Measurements from ENCODE around the gene SMYD1.
"Not testable (repeated sequence)": the region's sequence is repeated elsewhere in the genome, so short reads cannot be mapped to it uniquely, and the experiment has no call there.

The SMYD1 gene

DNA sequence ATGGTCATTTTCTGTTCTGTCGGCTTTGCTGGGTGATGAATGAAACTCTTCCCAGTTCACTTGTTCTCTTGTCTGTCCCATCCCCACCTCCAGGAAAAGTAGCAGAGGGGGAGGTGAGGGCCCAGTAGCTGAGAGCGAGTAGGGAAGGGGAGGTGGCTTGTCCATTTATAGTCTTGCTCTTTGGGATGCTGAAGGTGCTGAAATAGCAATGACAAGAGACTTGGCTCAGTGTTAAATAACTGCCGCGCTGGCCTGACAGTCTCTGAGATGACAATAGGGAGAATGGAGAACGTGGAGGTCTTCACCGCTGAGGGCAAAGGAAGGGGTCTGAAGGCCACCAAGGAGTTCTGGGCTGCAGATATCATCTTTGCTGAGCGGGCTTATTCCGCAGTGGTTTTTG is at the start of gene SMYD1:
Gene SMYD1, plus strand, starts transcription at position 228 of the 400 bp plus-strand sequence. Its CDS starts 40 bp downstream, at position 268.
- Histone ChIP-seq H3K4me1 (ENCODE audit: control insufficient read depth in 1 of 2, insufficient read depth in 2 of 2, low read length in 2 of 2) (no peaks in the 10 kb centered on the region), H3K27me3 (ENCODE audit: low read depth, low read length) (no peaks in the 10 kb centered on the region), H3K9me3 (ENCODE audit: control insufficient read depth in 1 of 2, low read length in 2 of 2) (no peaks in the 10 kb centered on the region), H3K36me3 (ENCODE audit: control insufficient read depth in 1 of 2, insufficient read depth in 2 of 2, low read length in 2 of 2) (no peaks in the 10 kb centered on the region), H3K27ac (ENCODE audit: low read length) (peak within 1 kb of the TSS; percentile 45), H3K4me3 (ENCODE audit: low read depth in 1 of 2, low read length in 2 of 2) (peak within 1 kb of the TSS; percentile 45 to 55)

DNA sequence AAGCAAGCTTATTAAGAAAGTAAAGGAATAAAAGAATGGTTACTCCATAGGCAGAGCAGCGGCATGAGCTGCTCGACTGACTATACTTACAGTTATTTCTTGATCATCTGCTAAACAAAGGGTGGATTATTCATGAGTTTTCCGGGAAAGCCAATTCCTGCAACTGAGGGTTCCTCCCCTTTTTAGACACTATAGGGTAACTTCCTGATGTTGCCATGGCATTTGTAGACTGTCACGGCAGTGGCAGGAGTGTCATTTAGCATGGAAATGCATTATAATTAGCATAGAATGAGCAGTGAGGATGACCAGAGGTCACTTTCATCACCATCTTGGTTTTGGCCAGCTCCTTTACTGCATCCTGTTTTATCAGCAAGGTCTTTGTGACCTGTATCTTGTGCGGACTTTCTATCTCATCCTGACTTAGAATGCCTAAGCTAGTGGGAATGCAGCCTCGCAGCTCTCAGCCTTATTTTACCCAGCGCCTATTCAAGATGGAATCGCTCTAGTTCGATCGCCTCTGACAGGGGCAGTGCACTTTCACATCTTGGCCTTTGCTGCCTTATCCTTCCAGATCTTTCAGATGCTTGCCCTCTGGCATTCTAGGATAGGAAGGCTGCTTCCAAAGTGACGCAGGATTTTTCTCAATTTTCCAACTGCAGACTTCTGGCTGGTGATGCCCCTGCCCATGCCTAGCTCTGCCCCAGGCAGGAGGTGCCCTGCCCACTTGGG is 49.4 kb upstream of the SMYD1 start:
- H3K4me3 ChIP-seq (ENCODE audit: low read depth in 1 of 2, low read length in 2 of 2); H3K27me3 ChIP-seq (ENCODE audit: low read depth, low read length); H3K9me3 ChIP-seq (ENCODE audit: control insufficient read depth in 1 of 2, low read length in 2 of 2); H3K36me3 ChIP-seq (ENCODE audit: control insufficient read depth in 1 of 2, insufficient read depth in 2 of 2, low read length in 2 of 2); H3K27ac ChIP-seq (ENCODE audit: low read length); H3K4me1 ChIP-seq (ENCODE audit: control insufficient read depth in 1 of 2, insufficient read depth in 2 of 2, low read length in 2 of 2): not testable (repeated sequence)

DNA sequence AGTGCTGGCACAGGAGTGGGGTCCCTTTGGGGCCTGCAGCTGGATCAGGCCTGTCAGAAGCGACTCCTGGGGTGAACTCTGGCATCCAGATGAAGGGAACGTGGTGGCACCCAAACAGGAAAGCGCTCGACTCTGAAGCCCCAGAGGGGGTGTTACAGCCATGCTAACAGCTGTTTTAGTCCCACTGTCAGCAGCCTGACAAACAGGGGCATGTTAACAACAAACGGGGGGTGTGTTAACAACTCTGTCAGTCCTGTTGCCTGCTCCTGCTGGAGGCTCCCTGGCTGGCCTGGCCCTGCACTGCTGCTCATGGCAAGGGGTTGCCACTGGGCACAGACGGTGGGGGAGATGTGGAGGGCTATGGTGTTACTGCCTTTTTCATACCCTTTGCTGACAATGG is 48.7 kb upstream of the SMYD1 start:
- no peak overlapping the region for H3K27ac ChIP-seq (ENCODE audit: low read length)

DNA sequence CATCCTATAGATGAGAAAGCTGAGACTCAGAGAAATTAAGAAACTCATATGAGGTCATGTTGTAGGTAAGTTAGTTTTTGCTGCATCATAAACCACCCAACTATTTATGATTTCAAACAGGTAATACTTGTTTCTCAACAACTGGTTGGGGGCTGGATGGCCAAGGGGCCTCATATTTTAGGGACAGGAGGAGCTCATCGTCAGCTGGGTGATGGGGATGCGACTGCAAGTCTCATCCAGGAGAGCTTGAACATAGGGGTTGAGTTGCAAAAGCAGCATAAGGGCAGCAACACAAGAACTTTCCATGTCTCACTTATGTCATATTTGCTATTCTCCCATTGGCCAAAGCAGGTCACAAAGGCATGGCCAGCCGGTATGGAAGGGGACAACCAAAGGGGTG is 47.6 kb upstream of the SMYD1 start:
- no peaks in the 10 kb centered on the region for H3K9me3 ChIP-seq (ENCODE audit: control insufficient read depth in 1 of 2, low read length in 2 of 2)
- H3K27me3 ChIP-seq (ENCODE audit: low read depth, low read length) = no peaks in the 10 kb centered on the region
- H3K4me3 ChIP-seq (ENCODE audit: low read depth in 1 of 2, low read length in 2 of 2) = no peak overlapping the region
- no peaks in the 10 kb centered on the region for H3K36me3 ChIP-seq (ENCODE audit: control insufficient read depth in 1 of 2, insufficient read depth in 2 of 2, low read length in 2 of 2)
- no peak overlapping the region for H3K27ac ChIP-seq (ENCODE audit: low read length)
- H3K4me1 ChIP-seq (ENCODE audit: control insufficient read depth in 1 of 2, insufficient read depth in 2 of 2, low read length in 2 of 2) = peaks cover 0 to 6% of the 10 kb centered on the region in 2 donors

More for the DNA sequence above, 48.7 kb upstream of the SMYD1 start:
- Histone ChIP-seq H3K36me3 (ENCODE audit: control insufficient read depth in 1 of 2, insufficient read depth in 2 of 2, low read length in 2 of 2) (no peaks in the 10 kb centered on the region), H3K9me3 (ENCODE audit: control insufficient read depth in 1 of 2, low read length in 2 of 2) (no peaks in the 10 kb centered on the region), H3K4me3 (ENCODE audit: low read depth in 1 of 2, low read length in 2 of 2) (no peak overlapping the region), H3K27me3 (ENCODE audit: low read depth, low read length) (no peaks in the 10 kb centered on the region), H3K4me1 (ENCODE audit: control insufficient read depth in 1 of 2, insufficient read depth in 2 of 2, low read length in 2 of 2) (peaks cover 0 to 6% of the 10 kb centered on the region in 2 donors)

DNA sequence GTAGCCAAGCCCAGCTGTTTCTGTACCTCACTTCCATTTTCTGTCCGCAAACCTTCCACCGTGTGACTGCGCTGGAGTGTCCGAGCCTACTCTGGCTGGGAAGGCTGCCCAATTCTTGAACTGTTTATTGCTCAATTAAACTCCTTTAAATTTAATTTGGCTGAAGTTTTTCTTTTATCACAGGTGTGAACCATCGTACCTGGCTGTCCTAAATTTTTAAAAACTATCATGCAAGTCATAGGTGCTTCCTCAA is 45.0 kb upstream of the SMYD1 start:
- Histone ChIP-seq H3K27ac (ENCODE audit: low read length) (no peak overlapping the region), H3K4me3 (ENCODE audit: low read depth in 1 of 2, low read length in 2 of 2) (no peak overlapping the region), H3K9me3 (ENCODE audit: control insufficient read depth in 1 of 2, low read length in 2 of 2) (no peaks in the 10 kb centered on the region), H3K27me3 (ENCODE audit: low read depth, low read length) (no peaks in the 10 kb centered on the region), H3K4me1 (ENCODE audit: control insufficient read depth in 1 of 2, insufficient read depth in 2 of 2, low read length in 2 of 2) (no peaks in the 10 kb centered on the region), H3K36me3 (ENCODE audit: control insufficient read depth in 1 of 2, insufficient read depth in 2 of 2, low read length in 2 of 2) (peaks cover 4% of the 10 kb centered on the region in 2 donors)

DNA sequence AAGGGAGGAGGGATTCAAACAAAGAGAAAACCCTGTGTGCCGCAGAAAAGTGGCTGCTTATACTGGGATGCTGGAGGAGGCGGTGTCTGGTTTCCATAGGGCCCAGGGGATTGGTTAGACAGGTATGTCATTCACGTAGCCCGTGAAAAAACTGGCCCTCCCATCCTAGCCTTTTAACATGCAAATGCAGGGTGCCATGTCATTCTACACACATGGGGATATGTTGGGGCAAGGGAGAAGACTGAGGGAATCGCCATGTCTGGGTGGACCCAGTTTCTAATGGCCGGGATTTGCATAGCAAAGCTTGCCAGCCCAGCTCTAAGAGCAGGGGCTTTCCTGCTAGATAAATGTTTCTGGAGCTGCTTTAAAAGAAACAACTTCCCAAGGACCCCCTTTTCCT is 43.1 kb upstream of the SMYD1 start:
- no peak overlapping the region for H3K4me3 ChIP-seq (ENCODE audit: low read depth in 1 of 2, low read length in 2 of 2)
- no peaks in the 10 kb centered on the region for H3K4me1 ChIP-seq (ENCODE audit: control insufficient read depth in 1 of 2, insufficient read depth in 2 of 2, low read length in 2 of 2)
- no peaks in the 10 kb centered on the region for H3K9me3 ChIP-seq (ENCODE audit: control insufficient read depth in 1 of 2, low read length in 2 of 2)
- H3K27me3 ChIP-seq (ENCODE audit: low read depth, low read length) = no peaks in the 10 kb centered on the region
- no peak overlapping the region for H3K27ac ChIP-seq (ENCODE audit: low read length)
- peaks cover 18 to 21% of the 10 kb centered on the region in 2 donors for H3K36me3 ChIP-seq (ENCODE audit: control insufficient read depth in 1 of 2, insufficient read depth in 2 of 2, low read length in 2 of 2)

DNA sequence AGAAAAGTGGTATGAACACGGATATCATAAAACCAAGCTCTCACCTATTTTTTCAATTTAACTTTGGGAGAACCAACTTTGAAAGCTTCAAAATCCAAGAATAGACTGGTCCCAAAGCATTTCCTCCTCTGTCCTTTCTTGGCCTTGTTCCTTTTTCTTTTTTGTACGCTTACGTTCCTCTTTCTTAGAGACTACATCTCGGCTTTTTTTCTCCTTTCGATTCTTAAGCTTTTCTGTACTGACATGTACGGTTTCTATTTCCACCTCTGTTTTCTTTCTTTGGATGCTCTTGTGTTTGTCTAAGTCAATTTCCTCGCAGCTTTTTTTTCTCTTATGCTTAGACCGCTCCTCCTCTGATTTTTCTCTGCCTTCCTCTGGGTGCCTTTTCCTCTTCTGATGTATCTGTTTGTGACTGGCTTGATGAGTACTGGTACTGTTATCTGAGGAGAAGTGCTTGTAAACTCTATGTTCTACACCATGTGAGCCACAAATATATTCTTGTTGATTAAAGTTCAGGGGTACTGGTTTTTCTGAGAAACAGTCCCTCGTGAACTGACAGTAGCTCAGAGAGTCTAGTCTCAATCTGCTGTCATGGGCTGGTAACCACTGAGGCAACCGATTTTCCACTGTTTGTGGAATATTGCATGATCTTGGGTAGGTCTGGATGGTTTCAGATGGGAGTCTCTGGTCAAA is 39.8 kb upstream of the SMYD1 start:
- no peaks in the 10 kb centered on the region for H3K9me3 ChIP-seq (ENCODE audit: control insufficient read depth in 1 of 2, low read length in 2 of 2)
- peak overlapping the region; percentile 25 for H3K27ac ChIP-seq (ENCODE audit: low read length)
- H3K4me1 ChIP-seq (ENCODE audit: control insufficient read depth in 1 of 2, insufficient read depth in 2 of 2, low read length in 2 of 2) = no peaks in the 10 kb centered on the region
- H3K4me3 ChIP-seq (ENCODE audit: low read depth in 1 of 2, low read length in 2 of 2) = no peak overlapping the region
- H3K36me3 ChIP-seq (ENCODE audit: control insufficient read depth in 1 of 2, insufficient read depth in 2 of 2, low read length in 2 of 2) = peaks cover 28 to 34% of the 10 kb centered on the region in 2 donors
- no peaks in the 10 kb centered on the region for H3K27me3 ChIP-seq (ENCODE audit: low read depth, low read length)

DNA sequence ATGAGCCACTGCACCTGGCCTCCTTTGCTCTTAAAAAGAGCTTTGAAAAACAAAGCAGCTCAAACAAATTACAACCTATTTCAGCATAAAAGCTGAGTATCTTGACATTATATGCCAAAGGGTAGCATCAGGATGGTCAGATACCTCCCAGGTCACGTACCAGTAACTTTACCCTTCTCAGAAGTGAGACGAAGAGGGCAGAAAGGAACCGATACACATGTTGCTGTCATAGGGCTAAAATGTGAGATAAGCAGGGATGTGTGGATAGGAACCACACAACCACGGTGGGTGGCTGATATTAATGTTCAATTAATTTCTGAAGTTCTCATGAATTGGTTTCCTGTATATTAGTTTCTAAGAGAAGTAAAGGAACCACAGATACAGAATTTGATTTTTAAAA is 38.7 kb upstream of the SMYD1 start:
- H3K27me3 ChIP-seq (ENCODE audit: low read depth, low read length) = no peaks in the 10 kb centered on the region
- no peak overlapping the region for H3K27ac ChIP-seq (ENCODE audit: low read length)
- H3K4me3 ChIP-seq (ENCODE audit: low read depth in 1 of 2, low read length in 2 of 2) = no peak overlapping the region
- no peaks in the 10 kb centered on the region for H3K4me1 ChIP-seq (ENCODE audit: control insufficient read depth in 1 of 2, insufficient read depth in 2 of 2, low read length in 2 of 2)
- H3K36me3 ChIP-seq (ENCODE audit: control insufficient read depth in 1 of 2, insufficient read depth in 2 of 2, low read length in 2 of 2) = peaks cover 31 to 42% of the 10 kb centered on the region in 2 donors
- H3K9me3 ChIP-seq (ENCODE audit: control insufficient read depth in 1 of 2, low read length in 2 of 2) = no peaks in the 10 kb centered on the region

DNA sequence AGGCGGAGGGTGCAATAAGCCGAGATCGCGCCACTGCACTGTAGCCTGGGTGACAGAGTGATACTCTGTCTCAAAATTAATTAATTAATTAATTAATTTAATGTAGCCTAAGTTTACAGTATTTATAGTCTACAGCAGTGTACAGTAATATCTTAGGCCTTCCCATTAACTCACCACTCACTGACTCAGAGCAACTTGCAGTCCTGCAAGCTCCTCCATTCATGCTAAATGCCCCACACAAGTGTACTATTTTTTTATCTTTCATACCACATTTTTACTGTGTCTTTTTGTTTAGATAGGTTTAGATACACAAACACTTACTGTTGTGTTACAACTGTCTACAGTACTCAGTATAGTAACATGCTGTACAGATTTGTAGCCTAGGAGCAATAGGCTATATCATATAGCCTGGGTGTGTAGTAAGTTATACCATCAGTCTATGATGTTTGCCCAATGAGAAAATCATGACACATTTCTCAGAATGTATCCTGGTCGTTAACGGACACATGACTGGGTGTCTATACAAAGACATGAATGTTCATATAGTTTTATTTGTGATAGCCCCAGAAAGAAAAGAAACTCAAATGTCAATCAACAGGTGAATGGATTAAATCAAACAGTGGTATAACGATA is 35.4 kb upstream of the SMYD1 start:
- H3K4me1 ChIP-seq (ENCODE audit: control insufficient read depth in 1 of 2, insufficient read depth in 2 of 2, low read length in 2 of 2) = no peaks in the 10 kb centered on the region
- H3K36me3 ChIP-seq (ENCODE audit: control insufficient read depth in 1 of 2, insufficient read depth in 2 of 2, low read length in 2 of 2) = peaks cover 38 to 59% of the 10 kb centered on the region in 2 donors
- no peak overlapping the region for H3K27ac ChIP-seq (ENCODE audit: low read length)
- H3K4me3 ChIP-seq (ENCODE audit: low read depth in 1 of 2, low read length in 2 of 2) = no peak overlapping the region
- H3K27me3 ChIP-seq (ENCODE audit: low read depth, low read length) = no peaks in the 10 kb centered on the region
- H3K9me3 ChIP-seq (ENCODE audit: control insufficient read depth in 1 of 2, low read length in 2 of 2) = no peaks in the 10 kb centered on the region

DNA sequence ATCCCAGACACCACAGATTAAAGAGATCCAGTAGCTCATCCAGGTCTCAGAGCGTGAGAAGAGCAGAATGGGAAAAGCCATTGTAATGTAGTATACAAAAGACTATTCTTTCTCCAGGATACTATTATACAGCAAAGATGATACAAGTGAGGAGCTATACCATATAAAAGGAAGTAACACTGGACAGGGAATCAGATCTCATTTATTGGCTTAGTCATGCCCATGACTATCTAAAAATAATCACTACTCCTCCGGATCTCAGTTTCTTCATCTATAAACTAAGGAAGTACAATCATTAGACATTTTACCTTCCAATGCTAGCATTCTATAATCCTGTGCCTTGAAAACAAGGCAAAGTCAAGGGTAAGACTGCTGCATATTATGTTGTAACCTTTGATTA is 31.4 kb upstream of the SMYD1 start:
- no peak overlapping the region for H3K27ac ChIP-seq (ENCODE audit: low read length)
- H3K9me3 ChIP-seq (ENCODE audit: control insufficient read depth in 1 of 2, low read length in 2 of 2) = no peaks in the 10 kb centered on the region
- H3K4me3 ChIP-seq (ENCODE audit: low read depth in 1 of 2, low read length in 2 of 2) = no peak overlapping the region
- H3K27me3 ChIP-seq (ENCODE audit: low read depth, low read length) = no peaks in the 10 kb centered on the region
- H3K4me1 ChIP-seq (ENCODE audit: control insufficient read depth in 1 of 2, insufficient read depth in 2 of 2, low read length in 2 of 2) = no peaks in the 10 kb centered on the region
- peaks cover 16 to 33% of the 10 kb centered on the region in 2 donors for H3K36me3 ChIP-seq (ENCODE audit: control insufficient read depth in 1 of 2, insufficient read depth in 2 of 2, low read length in 2 of 2)

DNA sequence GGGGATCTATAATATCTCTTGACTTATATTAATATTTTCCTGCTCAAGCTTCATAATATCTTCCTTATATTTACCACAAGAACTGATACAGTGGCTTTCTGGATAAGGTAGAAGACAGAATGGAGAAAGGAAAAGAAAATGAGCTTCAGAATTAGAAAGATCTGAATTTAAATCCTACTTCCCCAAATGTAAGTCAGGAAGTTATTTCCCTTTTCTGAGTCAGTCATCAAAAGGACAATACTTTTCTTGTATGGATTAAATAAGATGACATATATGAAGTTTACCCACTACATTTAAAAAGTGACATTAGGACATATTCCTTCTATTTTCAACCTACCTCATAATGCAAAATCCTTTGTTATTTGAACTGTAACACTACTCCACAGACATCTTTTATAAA is 31.0 kb upstream of the SMYD1 start:
- Histone ChIP-seq H3K36me3 (ENCODE audit: control insufficient read depth in 1 of 2, insufficient read depth in 2 of 2, low read length in 2 of 2) (peaks cover 16 to 33% of the 10 kb centered on the region in 2 donors), H3K27ac (ENCODE audit: low read length) (no peak overlapping the region), H3K4me1 (ENCODE audit: control insufficient read depth in 1 of 2, insufficient read depth in 2 of 2, low read length in 2 of 2) (no peaks in the 10 kb centered on the region), H3K9me3 (ENCODE audit: control insufficient read depth in 1 of 2, low read length in 2 of 2) (no peaks in the 10 kb centered on the region), H3K27me3 (ENCODE audit: low read depth, low read length) (no peaks in the 10 kb centered on the region), H3K4me3 (ENCODE audit: low read depth in 1 of 2, low read length in 2 of 2) (no peak overlapping the region)
